Stomach (tissue), 9 donors: ENCODE measurements around the gene ADCY5. TPM values are rescaled to one million over a fixed set of nuclear protein-coding genes. Genes with fewer than 3 reads are reported as not detected.

Source experiments
- DNase-seq, 2 donors: peaks; one replicate each; pipeline versions ENCODE4 v3.0.0 to v3.0.0-alpha.2; 2013 to 2019
- H3K27ac ChIP-seq, 5 donors: fragments of 200-600 bp in 4 of 5; sonication (generic) in 4 of 5; one replicate each; pipeline ENCODE4 v1.5.1; 2013 to 2019; ENCODE audit warnings: mild to moderate bottlenecking in 1 of 5, moderate library complexity in 1 of 5
- H3K27me3 ChIP-seq, 3 donors: fragments of 200-600 bp; sonication (generic); one replicate each; pipeline ENCODE4 v1.5.1; 2017 to 2019; ENCODE audit warnings: mixed run types in 1 of 3
- H3K36me3 ChIP-seq, 4 donors: fragments of 200-600 bp; sonication (generic); 1 replicate in 3 of 4; 2 replicates in 1 of 4; pipeline ENCODE4 v1.5.1; 2016 to 2019
- H3K4me1 ChIP-seq, 4 donors: fragments of 200-600 bp; sonication (generic); one replicate each; pipeline ENCODE4 v1.5.1; 2016 to 2019
- H3K4me3 ChIP-seq, 4 donors: fragments of 200-600 bp; sonication (generic) in 3 of 4; one replicate each; pipeline ENCODE4 v1.5.1; 2016 to 2019; ENCODE audit warnings: mild to moderate bottlenecking in 1 of 4
- H3K9me3 ChIP-seq, 4 donors: fragments of 200-600 bp; sonication (generic); one replicate each; pipeline ENCODE4 v1.5.1; 2016 to 2019
- EP300 ChIP-seq: sonication (generic); formaldehyde crosslinking; IDR thresholded peaks from one replicate; pipeline ENCODE4 v1.6.1; 2017; ENCODE audit warnings: antibody characterized with exemption
- POLR2A ChIP-seq, 4 donors: fragments of 450-650 bp; IDR thresholded peaks; one replicate each; pipeline ENCODE4 v1.6.1; 2016; ENCODE audit warnings: antibody characterized with exemption in 4 of 4, control low read depth in 2 of 4, mild to moderate bottlenecking in 1 of 4, moderate library complexity in 1 of 4
- POLR2AphosphoS5 ChIP-seq, 3 donors: sonication (generic); formaldehyde crosslinking; IDR thresholded peaks; one replicate each; pipeline ENCODE4 v1.6.1; 2016; ENCODE audit warnings: antibody characterized with exemption in 3 of 3
- WGBS, 5 donors: extraction: QIAGEN DNeasy Blood & Tissue Kit in 3 of 5; methylation state at CpG; one replicate each; pipeline versions ENCODE4 v1.1.5 to v1.1.7; 2013 to 2018; 5-methylcytosine and 5-hydroxymethylcytosine counted together
- intact Hi-C: fragments of 100-400 bp; cut with DNase I; formaldehyde crosslinking; loops from one replicate; pipeline ENCODE4 v1.15.1; 2023; ENCODE audit warnings: low total_unique reads
- polyA plus RNA-seq, 3 donors: library from polyadenylated mRNA; stranded (reverse); fragments of 200-250 nt; gene quantifications; one replicate each; pipeline ENCODE4 v1.2.3, GENCODE V29; 2013
- total RNA-seq, 5 donors: library from RNA; depleted of rRNA; stranded (reverse); fragments of >200 nt; gene quantifications; one replicate each; pipeline versions ENCODE4 v1.1.0 to v1.2.3, GENCODE V29; 2014 to 2016
- TF ChIP-seq, protein P1 (sequence below), 7 experiments: fragments of 450-650 bp in 4 of 7; fragments of 200-600 bp in 3 of 7; sonication (generic) in 3 of 7; IDR thresholded peaks; one replicate each; pipeline ENCODE4 v1.5.1; 2016 to 2019; ENCODE audit warnings: antibody characterized with exemption in 7 of 7, control low read depth in 2 of 7, mild to moderate bottlenecking in 1 of 7
- donor health status: healthy with polysubstance abuse.
- donor health status: Bipolar disorder and iron deficiency.
- donor health status: healthy.

ADCY5 gene
- total and polyA plus RNA-seq, 8 donors: 1.8 to 79.9 (median 16.3) TPM

DNA sequence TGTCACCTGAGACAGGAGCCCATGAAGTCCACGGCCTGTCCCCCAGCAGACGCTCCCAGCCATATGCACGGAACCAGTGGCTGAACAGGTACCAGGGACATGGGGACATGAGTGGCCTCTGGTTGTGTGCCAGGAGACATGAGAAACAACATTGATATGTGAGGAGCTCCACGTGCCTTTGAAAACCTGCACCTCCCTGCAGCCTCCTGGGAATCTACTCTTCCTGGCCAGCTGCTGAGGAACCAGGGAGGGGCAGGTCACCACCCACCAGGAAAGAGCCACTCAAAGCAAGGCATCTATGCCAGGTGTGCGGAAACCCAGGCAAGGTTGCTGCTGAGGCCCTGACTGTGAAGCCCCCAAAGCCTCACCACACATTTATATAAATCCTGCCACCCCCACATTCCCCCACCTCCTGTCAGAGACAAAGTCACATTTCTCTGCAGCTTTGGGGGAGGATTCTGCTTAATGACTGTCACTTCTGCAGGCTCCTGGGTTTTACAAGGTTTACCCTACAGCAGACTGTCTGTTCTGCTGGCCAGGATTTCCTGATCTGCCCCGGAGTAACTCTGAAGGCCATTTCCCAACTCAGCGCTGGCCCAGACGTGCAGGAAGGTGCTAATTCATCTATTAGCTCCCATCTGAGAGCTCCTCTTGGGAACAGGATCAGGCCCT lies 110.8 kb downstream of the ADCY5 start:
- no peak for TF ChIP-seq POLR2AphosphoS5 (IDR thresholded peaks at IDR 0.05)
- TF ChIP-seq EP300: no peak
- no peak for TF ChIP-seq POLR2A (IDR thresholded peaks at IDR 0.05)
- TF ChIP-seq, protein P1, sequence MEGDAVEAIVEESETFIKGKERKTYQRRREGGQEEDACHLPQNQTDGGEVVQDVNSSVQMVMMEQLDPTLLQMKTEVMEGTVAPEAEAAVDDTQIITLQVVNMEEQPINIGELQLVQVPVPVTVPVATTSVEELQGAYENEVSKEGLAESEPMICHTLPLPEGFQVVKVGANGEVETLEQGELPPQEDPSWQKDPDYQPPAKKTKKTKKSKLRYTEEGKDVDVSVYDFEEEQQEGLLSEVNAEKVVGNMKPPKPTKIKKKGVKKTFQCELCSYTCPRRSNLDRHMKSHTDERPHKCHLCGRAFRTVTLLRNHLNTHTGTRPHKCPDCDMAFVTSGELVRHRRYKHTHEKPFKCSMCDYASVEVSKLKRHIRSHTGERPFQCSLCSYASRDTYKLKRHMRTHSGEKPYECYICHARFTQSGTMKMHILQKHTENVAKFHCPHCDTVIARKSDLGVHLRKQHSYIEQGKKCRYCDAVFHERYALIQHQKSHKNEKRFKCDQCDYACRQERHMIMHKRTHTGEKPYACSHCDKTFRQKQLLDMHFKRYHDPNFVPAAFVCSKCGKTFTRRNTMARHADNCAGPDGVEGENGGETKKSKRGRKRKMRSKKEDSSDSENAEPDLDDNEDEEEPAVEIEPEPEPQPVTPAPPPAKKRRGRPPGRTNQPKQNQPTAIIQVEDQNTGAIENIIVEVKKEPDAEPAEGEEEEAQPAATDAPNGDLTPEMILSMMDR (IDR thresholded peaks at IDR 0.05): no peak
- Histone ChIP-seq H3K4me1 (peaks cover 0 to 41% (median 20%) of the 10 kb centered on the region in 4 donors), H3K9me3 (no peaks in the 10 kb centered on the region), H3K27ac (peak overlapping the region in 1 of 5 donors; percentile 32), H3K36me3 (no peaks in the 10 kb centered on the region), H3K4me3 (no peak overlapping the region), H3K27me3 (no peaks in the 10 kb centered on the region)
- no peak for DNase-seq
- WGBS, 5 donors: 68 to 80% (median 73%) methylated on average over 8 of the region's 8 CpGs
- intact Hi-C loops: no loop called here

DNA sequence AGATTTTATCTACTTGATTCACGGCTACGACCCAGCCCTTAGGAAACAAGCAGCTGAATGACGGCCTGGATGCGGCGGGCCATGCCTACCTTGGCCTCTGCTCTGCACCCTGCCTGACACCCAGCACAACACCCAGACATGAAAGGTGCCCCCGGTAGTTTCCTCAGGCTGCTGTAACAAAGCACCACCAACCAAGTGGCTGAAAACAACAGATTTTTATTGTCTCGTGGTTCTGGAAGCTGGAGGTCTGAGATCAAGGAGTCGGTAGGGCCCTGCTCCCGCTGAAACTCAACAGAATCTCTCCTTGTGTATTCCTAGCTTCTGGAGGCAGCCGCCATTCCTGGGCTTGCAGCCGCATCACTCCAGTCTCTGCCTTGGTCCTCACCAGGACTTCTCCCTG lies 111.7 kb downstream of the ADCY5 start:
- WGBS, 5 donors: 89 to 94% (median 89%) methylated on average over 11 of the region's 11 CpGs
- no peaks in the 10 kb centered on the region for H3K9me3 ChIP-seq
- no peak overlapping the region for H3K4me3 ChIP-seq
- TF ChIP-seq POLR2AphosphoS5 (IDR thresholded peaks at IDR 0.05) (no peak), EP300 (no peak), POLR2A (IDR thresholded peaks at IDR 0.05) (no peak)
- TF ChIP-seq, protein P1 (IDR thresholded peaks at IDR 0.05): no peak
- H3K36me3 ChIP-seq: no peaks in the 10 kb centered on the region
- DNase-seq: no peak
- intact Hi-C loops: no loop called here
- H3K27me3 ChIP-seq: no peaks in the 10 kb centered on the region
- no peak overlapping the region for H3K27ac ChIP-seq
- H3K4me1 ChIP-seq: peaks cover 0 to 33% (median 18%) of the 10 kb centered on the region in 4 donors

DNA sequence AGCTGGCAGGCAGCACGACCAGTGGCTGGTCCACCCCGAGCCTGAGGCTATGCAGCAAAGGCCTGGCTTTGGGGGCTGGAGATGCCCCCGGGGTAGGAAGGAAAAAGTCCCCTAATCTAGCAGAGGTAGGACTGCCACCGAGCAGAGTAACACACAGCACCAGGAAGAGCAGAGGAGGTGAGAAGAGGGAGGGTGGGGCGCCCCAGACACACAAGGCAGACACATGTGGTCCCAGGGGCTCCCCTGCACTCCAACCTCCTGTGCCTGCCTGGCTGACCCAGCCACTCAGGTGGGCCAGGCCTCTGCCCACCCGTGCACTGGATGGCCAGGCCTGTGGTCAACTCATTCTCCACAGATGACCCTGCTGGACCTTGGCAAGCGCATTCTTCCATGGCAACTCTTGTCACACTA lies 112.4 kb downstream of the ADCY5 start:
- TF ChIP-seq EP300 (no peak), POLR2A (IDR thresholded peaks at IDR 0.05) (no peak), POLR2AphosphoS5 (IDR thresholded peaks at IDR 0.05) (no peak)
- TF ChIP-seq, protein P1 (IDR thresholded peaks at IDR 0.05): no peak
- DNase-seq: no peak
- H3K4me3 ChIP-seq: no peak overlapping the region
- H3K9me3 ChIP-seq: no peaks in the 10 kb centered on the region
- peaks cover 0 to 36% (median 18%) of the 10 kb centered on the region in 4 donors for H3K4me1 ChIP-seq
- WGBS, 5 donors: 78 to 92% (median 82%) methylated on average over 7 of the region's 7 CpGs
- H3K27me3 ChIP-seq: no peaks in the 10 kb centered on the region
- intact Hi-C loops: no loop called here
- H3K27ac ChIP-seq: peak overlapping the region in 2 of 5 donors; percentile 49 to 71
- no peaks in the 10 kb centered on the region for H3K36me3 ChIP-seq

DNA sequence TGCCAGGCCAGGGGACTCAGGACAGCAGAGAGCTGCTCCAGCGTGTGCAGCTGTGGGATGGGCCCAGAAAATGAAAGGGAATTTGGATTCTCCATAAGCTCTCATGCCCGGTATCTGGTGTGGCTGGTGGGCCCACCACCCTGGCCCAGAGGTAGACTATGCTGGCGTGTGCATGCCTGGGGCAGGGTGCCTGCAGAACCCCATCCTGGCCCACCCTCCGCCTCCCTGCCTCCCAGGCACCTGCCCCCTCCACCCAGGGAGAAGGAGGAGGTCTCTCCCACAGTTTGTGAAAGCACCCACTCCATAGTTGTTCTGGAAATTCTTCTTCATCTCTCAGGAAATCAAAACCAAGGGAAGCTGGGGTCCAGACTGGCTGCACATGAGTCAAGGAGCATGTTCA lies 112.9 kb downstream of the ADCY5 start:
- TF ChIP-seq EP300: no peak
- TF ChIP-seq, protein P1 (IDR thresholded peaks at IDR 0.05): no peak
- TF ChIP-seq POLR2A (IDR thresholded peaks at IDR 0.05): no peak
- TF ChIP-seq POLR2AphosphoS5 (IDR thresholded peaks at IDR 0.05): no peak
- no peaks in the 10 kb centered on the region for H3K36me3 ChIP-seq
- intact Hi-C loops: no loop called here
- no peaks in the 10 kb centered on the region for H3K27me3 ChIP-seq
- no peaks in the 10 kb centered on the region for H3K9me3 ChIP-seq
- 70 to 94% (median 83%) methylated on average over 3 to 4 of the region's 4 CpGs for WGBS, 5 donors
- H3K27ac ChIP-seq: peak overlapping the region in 3 of 5 donors; percentile 8 to 71 (median 49)
- peaks cover 0 to 40% (median 20%) of the 10 kb centered on the region in 4 donors for H3K4me1 ChIP-seq
- DNase-seq: no peak
- no peak overlapping the region for H3K4me3 ChIP-seq
